Testis (tissue), 3 donors: ENCODE measurements around the gene BMPR1B. TPM values are rescaled to one million over a fixed set of nuclear protein-coding genes. Genes with fewer than 3 reads are reported as not detected.

Experiments used
- DNase-seq: peaks from one replicate; pipeline ENCODE4 v3.0.0-alpha.2; 2019
- H3K27ac ChIP-seq, 2 donors: fragments of 200-600 bp; sonication (generic); one replicate each; pipeline ENCODE4 v1.5.1; 2019
- H3K27me3 ChIP-seq: fragments of 200-600 bp; sonication (generic); one replicate; pipeline ENCODE4 v1.5.1; 2019
- H3K36me3 ChIP-seq: fragments of 200-600 bp; sonication (generic); one replicate; pipeline ENCODE4 v1.5.1; 2017; ENCODE audit warnings: low read depth; ENCODE audit errors: missing control alignments
- H3K4me1 ChIP-seq: fragments of 200-600 bp; sonication (generic); one replicate; pipeline ENCODE4 v1.5.1; 2019
- H3K4me3 ChIP-seq, 2 donors: fragments of 200-600 bp; sonication (generic); one replicate each; pipeline ENCODE4 v1.5.1; 2017 to 2019
- H3K9me3 ChIP-seq: fragments of 200-600 bp; sonication (generic); one replicate; pipeline ENCODE4 v1.5.1; 2017
- CTCF ChIP-seq, 3 experiments: fragments of 450-650 bp in 2 of 3; fragments of 200-600 bp in 1 of 3; sonication (generic) in 1 of 3; IDR thresholded peaks; one replicate each; pipeline ENCODE4 v1.5.1; 2016 to 2019; ENCODE audit warnings: antibody characterized with exemption in 3 of 3, mild to moderate bottlenecking in 2 of 3, moderate library complexity in 1 of 3
- POLR2A ChIP-seq: fragments of 450-650 bp; IDR thresholded peaks from one replicate; pipeline ENCODE4 v1.6.1; 2017; ENCODE audit warnings: antibody characterized with exemption, mild to moderate bottlenecking, moderate library complexity
- WGBS, 2 donors: methylation state at CpG; one replicate each; pipeline ENCODE4 v1.1.5; 2018; 5-methylcytosine and 5-hydroxymethylcytosine counted together
- intact Hi-C: fragments of 100-400 bp; cut with DNase I; formaldehyde crosslinking; loops from one replicate; pipeline ENCODE4 v1.15.1; 2023; ENCODE audit warnings: low total_unique reads
- polyA plus RNA-seq: library from polyadenylated mRNA; stranded (reverse); fragments of 350-450 nt; fragmentation: Illumina TruSeq; extraction: RNeasy Lipid Tissue Mini Kit (QIAGEN cat#74804); gene quantifications from one replicate; pipeline ENCODE4 v1.2.3, GENCODE V29; 2014; ENCODE audit warnings: low read depth, low replicate concordance; ENCODE audit not compliant: insufficient read depth
- total RNA-seq, 2 donors: library from RNA; depleted of rRNA; stranded (reverse); fragments of >200 nt; gene quantifications; one replicate each; pipeline ENCODE4 v1.2.3, GENCODE V29; 2016

The BMPR1B gene
- total and polyA plus RNA-seq, 3 donors from 2014 or later: 7.5 to 13.0 (median 9.1) TPM

GRCh38 chr4:95181243-95181995 lies 423.7 kb downstream of the BMPR1B start:
- H3K4me3 ChIP-seq: no peak overlapping the region
- no peak for DNase-seq
- no peak for TF ChIP-seq CTCF (IDR thresholded peaks at IDR 0.05)
- TF ChIP-seq POLR2A: no peak
- H3K27ac ChIP-seq: no peak overlapping the region
- H3K36me3 ChIP-seq: no peaks in the 10 kb centered on the region
- WGBS, 2 donors: 73 to 76% methylated on average over 18 of the region's 18 CpGs
- intact Hi-C loops: no loop called here
- no peaks in the 10 kb centered on the region for H3K27me3 ChIP-seq
- no peaks in the 10 kb centered on the region for H3K9me3 ChIP-seq
- H3K4me1 ChIP-seq: no peaks in the 10 kb centered on the region

GRCh38 chr4:95181996-95182306 lies 424.2 kb downstream of the BMPR1B start:
- intact Hi-C loops: no loop called here
- H3K4me3 ChIP-seq: no peak overlapping the region
- TF ChIP-seq POLR2A: no peak
- no peak for TF ChIP-seq CTCF (IDR thresholded peaks at IDR 0.05)
- no peaks in the 10 kb centered on the region for H3K27me3 ChIP-seq
- no peaks in the 10 kb centered on the region for H3K4me1 ChIP-seq
- no peak overlapping the region for H3K27ac ChIP-seq
- no peak for DNase-seq
- no peaks in the 10 kb centered on the region for H3K9me3 ChIP-seq
- no peaks in the 10 kb centered on the region for H3K36me3 ChIP-seq
- WGBS, 2 donors: 42 to 46% methylated on average over 2 of the region's 2 CpGs

GRCh38 chr4:95183656-95184408 lies 426.1 kb downstream of the BMPR1B start:
- Histone ChIP-seq H3K9me3 (no peaks in the 10 kb centered on the region), H3K4me3 (no peak overlapping the region), H3K27me3 (no peaks in the 10 kb centered on the region), H3K27ac (no peak overlapping the region), H3K4me1 (peaks cover 11% of the 10 kb centered on the region), H3K36me3 (no peaks in the 10 kb centered on the region)
- intact Hi-C loops: no loop called here
- WGBS, 2 donors: 73 to 80% methylated on average over 5 of the region's 5 CpGs
- DNase-seq: no peak
- TF ChIP-seq POLR2A: no peak
- no peak for TF ChIP-seq CTCF (IDR thresholded peaks at IDR 0.05)

- WGBS, 2 donors: 87 to 92% methylated on average over 8 of the region's 8 CpGs
- H3K9me3 ChIP-seq: no peaks in the 10 kb centered on the region
- intact Hi-C loops: no loop called here
- H3K4me3 ChIP-seq: no peak overlapping the region
- H3K27ac ChIP-seq: no peak overlapping the region
- no peaks in the 10 kb centered on the region for H3K36me3 ChIP-seq
- H3K4me1 ChIP-seq: peaks cover 19% of the 10 kb centered on the region
- TF ChIP-seq CTCF (IDR thresholded peaks at IDR 0.05): no peak
- no peak for TF ChIP-seq POLR2A
- DNase-seq: no peak
- no peaks in the 10 kb centered on the region for H3K27me3 ChIP-seq
Measured at GRCh38 chr4:95186666-95187065, 428.9 kb downstream of the BMPR1B start.
